HEK293T (cell line): ENCODE measurements around the gene LAMA3.

Source experiments
- CTCF ChIA-PET: fragments of 350-600 bp; formaldehyde crosslinking; extraction: SDS; loops from one replicate; lab custom pipeline; 2021; ENCODE audit warnings: antibody characterized with exemption, inconsistent platforms; lab: Yijun Ruan, JAX
- POLR2A ChIA-PET: fragments of 350-600 bp; formaldehyde crosslinking; extraction: SDS; loops from one replicate; lab custom pipeline; 2020; ENCODE audit warnings: antibody characterized with exemption, inconsistent platforms; lab: Yijun Ruan, JAX
- DNase-seq: peaks from one replicate; pipeline ENCODE4 v3.0.0; 2012; ENCODE audit warnings: mixed read lengths; ENCODE audit errors: extremely low spot score
- ARNT ChIP-seq: fragments of 450-650 bp; IDR thresholded peaks from 2 replicates; pipeline ENCODE4 v1.6.1; 2017; ENCODE audit warnings: mild to moderate bottlenecking
- BHLHE40 ChIP-seq: fragments of 450-650 bp; IDR thresholded peaks from 2 replicates; pipeline ENCODE4 v1.6.1; 2016; ENCODE audit warnings: mild to moderate bottlenecking, moderate library complexity, borderline replicate concordance
- CTBP1 ChIP-seq: fragments of 450-650 bp; IDR thresholded peaks from 2 replicates; pipeline ENCODE4 v1.6.1; 2016; ENCODE audit warnings: borderline replicate concordance
- ELF4 ChIP-seq: fragments of 450-650 bp; IDR thresholded peaks from 2 replicates; pipeline ENCODE4 v1.6.1; 2017; ENCODE audit warnings: antibody characterized with exemption
- FOXA1 ChIP-seq: fragments of 450-650 bp; IDR thresholded peaks from 2 replicates; pipeline ENCODE4 v1.6.1; 2016; ENCODE audit warnings: mild to moderate bottlenecking
- FOXK2 ChIP-seq: fragments of 450-650 bp; IDR thresholded peaks from 2 replicates; pipeline ENCODE4 v1.6.1; 2016; ENCODE audit warnings: mild to moderate bottlenecking
- FOXM1 ChIP-seq: fragments of 450-650 bp; IDR thresholded peaks from 2 replicates; pipeline ENCODE4 v1.6.1; 2017; ENCODE audit warnings: mild to moderate bottlenecking, borderline replicate concordance
- HDGF ChIP-seq: fragments of 450-650 bp; IDR thresholded peaks from 2 replicates; pipeline ENCODE4 v1.6.1; 2017; ENCODE audit warnings: antibody characterized with exemption, borderline replicate concordance
- L3MBTL2 ChIP-seq: fragments of 450-650 bp; conservative IDR thresholded peaks from 2 replicates; pipeline ENCODE4 v1.6.1; 2016; ENCODE audit warnings: mild to moderate bottlenecking
- LEF1 ChIP-seq: fragments of 450-650 bp; IDR thresholded peaks from 2 replicates; pipeline ENCODE4 v1.6.1; 2017; ENCODE audit warnings: mild to moderate bottlenecking, borderline replicate concordance
- NFRKB ChIP-seq: fragments of 450-650 bp; IDR thresholded peaks from 2 replicates; pipeline ENCODE4 v1.6.1; 2016; ENCODE audit warnings: mild to moderate bottlenecking, moderate library complexity
- SP1 ChIP-seq: fragments of 450-650 bp; IDR thresholded peaks from 2 replicates; pipeline ENCODE4 v1.6.1; 2017
- SUZ12 ChIP-seq: fragments of 450-650 bp; IDR thresholded peaks from 2 replicates; pipeline ENCODE4 v1.6.1; 2016; ENCODE audit warnings: mild to moderate bottlenecking
- TARDBP ChIP-seq: fragments of 450-650 bp; IDR thresholded peaks from 2 replicates; pipeline ENCODE4 v1.6.1; 2016
- ZNF384 ChIP-seq: fragments of 450-650 bp; IDR thresholded peaks from 2 replicates; pipeline ENCODE4 v1.6.1; 2016
- TF ChIP-seq, protein P1 (sequence below): fragments of 450-650 bp; IDR thresholded peaks from 2 replicates; pipeline ENCODE4 v1.6.1; 2016

LAMA3 gene

DNA sequence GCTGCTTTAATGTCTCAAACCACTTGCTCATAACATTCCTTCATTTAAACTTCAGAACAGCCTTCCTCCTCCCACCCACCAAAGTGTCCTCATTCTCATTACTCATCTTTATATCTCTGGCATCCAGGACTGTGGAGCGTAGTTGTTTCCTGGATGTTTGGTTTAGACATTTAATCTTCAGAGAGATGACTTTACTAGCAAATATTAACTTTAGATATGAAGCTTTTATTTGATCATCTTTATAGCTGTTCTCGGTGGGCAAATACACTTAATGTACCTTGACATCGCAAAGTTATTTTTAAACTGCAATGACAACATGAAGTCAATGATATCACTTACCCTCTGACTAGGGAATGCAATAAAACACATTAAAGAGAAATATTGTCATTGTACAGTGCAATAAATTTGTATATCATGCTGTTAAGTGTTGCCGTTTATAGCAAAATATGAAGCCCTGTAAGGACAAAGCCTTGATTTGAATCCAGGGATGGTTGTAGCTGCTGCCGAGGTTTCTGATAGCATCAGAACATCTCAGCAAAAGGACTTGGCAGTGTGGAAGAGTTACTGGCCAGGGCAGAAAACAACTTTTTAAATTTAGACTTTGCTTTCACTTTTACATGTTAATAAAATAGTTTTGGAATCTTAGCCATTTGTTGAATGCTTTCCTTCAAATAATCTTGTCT lies 4.6 kb upstream of the LAMA3 start:
- POLR2A ChIA-PET: interaction anchor here (1.0 kb wide), 1 partner anchor 99 kb away, joined by 3 read pairs; no protein-coding TSS in a partner anchor

DNA sequence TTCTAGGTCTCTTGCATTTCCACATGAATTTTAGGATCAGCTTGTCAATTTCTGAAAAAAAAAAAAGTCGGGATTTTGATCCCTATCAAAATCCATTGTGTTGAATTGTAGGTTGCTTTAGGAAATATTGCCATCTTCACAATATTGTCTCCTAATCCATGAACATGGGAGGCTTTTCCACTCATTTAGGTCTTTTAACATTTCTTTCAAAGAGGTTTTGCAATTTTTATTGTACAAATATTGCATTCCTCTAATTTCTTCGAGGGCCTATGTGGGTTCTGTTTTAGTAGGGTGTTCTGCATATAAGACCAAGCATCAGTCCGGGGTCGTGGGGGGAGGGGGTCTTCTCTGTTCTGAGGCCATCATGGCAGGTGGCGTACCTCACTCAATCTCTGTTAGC lies 725 bp upstream of the LAMA3 start:
- no peak for TF ChIP-seq L3MBTL2
- POLR2A ChIA-PET: interaction anchor here (0.6 to 1.1 kb wide), 3 partner anchors 27 to 62 kb away, joined by 3 read pairs; no protein-coding TSS in a partner anchor
- no peak for DNase-seq
- CTCF ChIA-PET: interaction anchor here (0.9 kb wide), 1 partner anchor 16 kb away, joined by 3 read pairs; no protein-coding TSS in a partner anchor

More for the DNA sequence above, 4.6 kb upstream of the LAMA3 start:
- no peak for DNase-seq
- CTCF ChIA-PET: interaction anchor here (1.6 kb wide), 1 partner anchor 18 kb away, joined by 6 read pairs; no protein-coding TSS in a partner anchor
- peak; percentile 85 for TF ChIP-seq FOXK2
- TF ChIP-seq FOXM1: peak; percentile 78; the same call in 1 of the 2 replicates
- peak; percentile 99 for TF ChIP-seq FOXA1
- TF ChIP-seq ZNF384: peak; percentile 71; the same call in 1 of the 2 replicates
- TF ChIP-seq LEF1: peak; percentile 96
- TF ChIP-seq L3MBTL2: no peak
- TF ChIP-seq CTBP1: peak; percentile 99
- no peak for TF ChIP-seq HDGF
- TF ChIP-seq, protein P1, sequence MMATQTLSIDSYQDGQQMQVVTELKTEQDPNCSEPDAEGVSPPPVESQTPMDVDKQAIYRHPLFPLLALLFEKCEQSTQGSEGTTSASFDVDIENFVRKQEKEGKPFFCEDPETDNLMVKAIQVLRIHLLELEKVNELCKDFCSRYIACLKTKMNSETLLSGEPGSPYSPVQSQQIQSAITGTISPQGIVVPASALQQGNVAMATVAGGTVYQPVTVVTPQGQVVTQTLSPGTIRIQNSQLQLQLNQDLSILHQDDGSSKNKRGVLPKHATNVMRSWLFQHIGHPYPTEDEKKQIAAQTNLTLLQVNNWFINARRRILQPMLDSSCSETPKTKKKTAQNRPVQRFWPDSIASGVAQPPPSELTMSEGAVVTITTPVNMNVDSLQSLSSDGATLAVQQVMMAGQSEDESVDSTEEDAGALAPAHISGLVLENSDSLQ: peak; percentile 93
- TF ChIP-seq ARNT: peak; percentile 89

DNA sequence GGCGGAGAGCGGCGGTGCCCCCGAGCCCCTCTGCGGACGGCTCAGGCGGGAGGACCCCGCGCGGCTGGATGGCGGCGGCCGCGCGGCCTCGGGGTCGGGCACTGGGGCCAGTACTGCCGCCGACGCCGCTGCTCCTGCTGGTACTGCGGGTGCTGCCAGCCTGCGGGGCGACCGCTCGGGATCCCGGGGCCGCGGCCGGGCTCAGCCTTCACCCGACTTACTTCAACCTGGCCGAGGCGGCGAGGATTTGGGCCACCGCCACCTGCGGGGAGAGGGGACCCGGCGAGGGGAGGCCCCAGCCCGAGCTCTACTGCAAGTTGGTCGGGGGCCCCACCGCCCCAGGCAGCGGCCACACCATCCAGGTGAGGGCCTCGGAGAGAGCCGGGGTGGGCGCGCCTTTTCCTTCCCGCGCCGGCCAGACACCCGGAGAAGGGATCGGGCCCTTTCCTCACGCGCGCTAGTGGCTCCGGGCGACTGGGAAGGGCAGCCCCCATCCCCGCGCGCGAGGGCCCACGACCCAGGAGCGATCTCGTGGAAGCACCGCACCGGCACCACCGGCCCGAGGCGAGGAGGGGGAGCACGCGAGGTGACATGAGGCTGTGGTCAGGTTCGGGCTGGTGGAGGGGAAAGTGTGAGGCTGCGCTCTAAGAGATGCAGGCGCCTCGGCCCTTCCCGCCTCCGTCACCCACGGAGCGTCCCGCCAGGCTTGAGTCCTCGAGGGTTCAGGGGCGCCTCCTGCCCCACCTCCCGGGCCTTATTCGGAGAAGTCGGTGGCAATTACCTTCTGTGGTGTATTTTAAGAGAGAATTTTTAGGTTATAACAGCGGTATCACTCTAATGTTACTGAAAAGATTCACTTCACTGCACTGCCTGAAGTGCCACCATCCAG lies 607 bp downstream of the LAMA3 start:
- CTCF ChIA-PET: no interaction called here
- DNase-seq: peak; percentile 51
- TF ChIP-seq TARDBP (no peak), ARNT (no peak), L3MBTL2 (peak; percentile 84), SUZ12 (no peak), SP1 (no peak), BHLHE40 (no peak), LEF1 (peak; percentile 15; the same call in 1 of the 2 replicates)
- POLR2A ChIA-PET: interaction anchor here (0.6 kb wide), 2 partner anchors 28 to 35 kb away, joined by 3 read pairs; no protein-coding TSS in a partner anchor

DNA sequence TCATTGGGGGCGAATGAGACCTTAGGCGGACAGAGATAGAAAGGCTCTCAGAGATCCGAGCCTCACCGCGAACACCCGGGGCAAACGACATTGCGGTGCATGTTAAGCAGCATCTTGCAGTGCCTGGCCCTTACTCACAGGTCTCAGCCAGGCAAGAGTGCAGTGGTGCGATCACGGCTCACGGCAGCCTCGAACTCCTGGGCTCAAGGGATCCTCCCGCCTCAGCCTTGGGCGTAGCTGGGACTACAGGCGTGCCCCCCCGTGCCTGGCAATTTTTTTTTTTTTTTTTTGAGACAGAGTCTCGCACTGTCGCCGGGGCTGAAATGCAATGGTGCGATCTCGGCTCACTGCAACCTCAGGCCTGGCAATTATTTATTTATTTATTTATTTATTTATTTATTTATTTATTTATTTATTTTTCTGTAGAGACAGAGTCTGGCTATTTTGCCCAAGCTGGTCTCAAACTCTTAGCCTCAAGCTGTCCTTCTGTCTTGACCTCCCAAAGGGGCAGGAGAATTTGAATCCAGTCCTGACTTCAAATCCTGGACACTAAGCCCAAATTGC lies 1.3 kb downstream of the LAMA3 start:
- TF ChIP-seq FOXM1 (no peak), ZNF384 (peak; percentile 47; the same call in 1 of the 2 replicates)
- DNase-seq: no peak
- ChIA-PET POLR2A (interaction anchor here (1.1 kb wide), 1 partner anchor 43 kb away, joined by 3 read pairs; no protein-coding TSS in a partner anchor), CTCF (interaction anchor here (2.0 kb wide), 1 partner anchor 12 kb away, joined by 9 read pairs; no protein-coding TSS in a partner anchor)

DNA sequence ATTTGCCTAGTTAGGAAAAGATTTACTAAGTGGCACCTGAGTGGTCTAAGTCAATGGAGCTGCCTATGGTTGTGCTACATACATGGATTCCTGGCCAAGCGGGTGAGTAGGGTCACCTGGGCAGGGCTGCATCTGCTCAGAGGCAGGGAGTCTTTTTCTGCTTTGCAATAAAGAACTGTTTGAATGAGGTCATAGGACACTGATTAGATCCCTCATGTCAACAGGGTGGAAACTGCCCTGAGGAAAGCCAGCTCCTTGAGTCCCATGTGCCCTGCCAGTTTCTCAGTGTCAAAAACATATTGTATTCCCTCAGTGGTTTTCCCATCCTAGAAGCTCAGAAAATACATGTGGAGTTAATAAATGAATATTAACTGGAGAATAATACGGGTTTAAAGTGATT lies 4.6 kb downstream of the LAMA3 start:
- DNase-seq: no peak
- POLR2A ChIA-PET: no interaction called here
- CTCF ChIA-PET: interaction anchor here (1.2 to 1.3 kb wide), 2 partner anchors 71 to 108 kb away, joined by 3 to 5 read pairs; partner anchors contain the start of gene NPC1
- TF ChIP-seq TARDBP (no peak), FOXA1 (no peak), SUZ12 (no peak), CTBP1 (no peak), ELF4 (no peak), NFRKB (no peak), ZNF384 (no peak), FOXM1 (no peak)
- TF ChIP-seq, protein P1: no peak

DNA sequence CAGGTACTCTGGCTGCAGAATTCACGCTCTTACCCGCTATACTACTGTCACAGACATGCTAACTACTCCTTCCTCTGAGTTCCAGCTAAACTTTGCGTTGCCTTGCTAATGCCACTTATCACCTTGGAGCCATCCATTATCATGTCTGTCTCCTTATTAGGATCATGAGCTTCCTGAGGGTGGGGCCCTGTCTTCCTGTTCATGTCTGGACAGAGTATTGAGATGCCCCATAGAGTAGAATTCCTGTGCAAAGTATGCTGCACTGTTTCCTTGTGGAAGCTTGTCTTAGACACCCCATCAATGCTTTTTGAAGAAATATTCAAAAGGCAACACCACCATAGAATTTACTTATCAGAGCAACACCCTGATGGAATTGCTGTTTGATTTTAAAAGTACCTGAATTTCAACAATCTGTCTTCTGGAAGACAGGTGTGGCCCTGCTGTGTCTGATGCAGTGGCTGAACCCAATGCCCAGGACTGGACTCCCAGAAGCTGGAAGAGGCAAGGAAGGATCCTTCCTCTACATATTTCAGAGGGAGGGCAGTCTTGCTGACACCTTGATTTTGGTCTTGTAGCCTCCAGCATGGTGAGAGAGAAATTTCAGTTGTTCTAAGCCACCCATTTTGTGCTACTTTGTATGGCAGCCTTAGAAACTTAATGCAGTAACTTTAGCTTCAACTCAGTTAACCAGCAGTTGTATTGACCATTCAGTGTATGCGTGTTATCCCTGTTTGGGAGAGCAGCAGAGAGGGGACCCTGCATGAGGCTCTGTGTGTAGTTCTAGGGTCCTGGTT lies 5.6 kb downstream of the LAMA3 start:
- CTCF ChIA-PET: interaction anchor here (0.6 to 1.3 kb wide), 6 partner anchors 9 to 196 kb away, joined by 3 read pairs; partner anchors contain the start of gene NPC1
- POLR2A ChIA-PET: interaction anchor here (0.5 to 1.5 kb wide), 6 partner anchors 13 to 1589 kb away, joined by 3 to 5 read pairs (median 3); no protein-coding TSS in a partner anchor

More for the DNA sequence above, 5.6 kb downstream of the LAMA3 start:
- no peak for DNase-seq
- TF ChIP-seq SUZ12 (no peak), BHLHE40 (no peak), SP1 (no peak), L3MBTL2 (no peak), FOXK2 (no peak)
- TF ChIP-seq, protein P1: no peak
